ENCODE results near the gene SMAD4.
"Not testable (repeated sequence)": the region's sequence is repeated elsewhere in the genome, so short reads cannot be mapped to it uniquely, and the experiment has no call there.

The SMAD4 gene

DNA sequence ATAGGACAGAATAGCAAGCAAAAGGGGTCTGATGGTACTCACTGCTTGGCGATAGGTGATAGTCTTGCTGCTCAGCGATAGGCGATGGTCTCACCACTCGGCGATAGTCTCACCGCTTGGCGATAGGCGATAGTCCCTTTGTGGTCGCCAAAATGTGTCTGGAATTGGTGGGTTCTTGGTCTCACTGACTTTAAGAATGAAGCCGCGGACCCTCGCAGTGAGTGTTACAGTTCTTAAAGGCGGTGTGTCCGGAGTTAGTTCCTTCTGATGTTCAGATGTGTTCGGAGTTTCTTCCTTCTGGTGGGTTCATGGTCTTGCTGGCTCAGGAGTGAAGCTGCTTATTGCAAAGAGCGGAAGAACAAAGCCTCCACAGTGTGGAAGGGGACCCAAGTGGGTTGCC, 90.0 kb downstream of the SMAD4 start:
- not testable (repeated sequence) for DNase-seq

DNA sequence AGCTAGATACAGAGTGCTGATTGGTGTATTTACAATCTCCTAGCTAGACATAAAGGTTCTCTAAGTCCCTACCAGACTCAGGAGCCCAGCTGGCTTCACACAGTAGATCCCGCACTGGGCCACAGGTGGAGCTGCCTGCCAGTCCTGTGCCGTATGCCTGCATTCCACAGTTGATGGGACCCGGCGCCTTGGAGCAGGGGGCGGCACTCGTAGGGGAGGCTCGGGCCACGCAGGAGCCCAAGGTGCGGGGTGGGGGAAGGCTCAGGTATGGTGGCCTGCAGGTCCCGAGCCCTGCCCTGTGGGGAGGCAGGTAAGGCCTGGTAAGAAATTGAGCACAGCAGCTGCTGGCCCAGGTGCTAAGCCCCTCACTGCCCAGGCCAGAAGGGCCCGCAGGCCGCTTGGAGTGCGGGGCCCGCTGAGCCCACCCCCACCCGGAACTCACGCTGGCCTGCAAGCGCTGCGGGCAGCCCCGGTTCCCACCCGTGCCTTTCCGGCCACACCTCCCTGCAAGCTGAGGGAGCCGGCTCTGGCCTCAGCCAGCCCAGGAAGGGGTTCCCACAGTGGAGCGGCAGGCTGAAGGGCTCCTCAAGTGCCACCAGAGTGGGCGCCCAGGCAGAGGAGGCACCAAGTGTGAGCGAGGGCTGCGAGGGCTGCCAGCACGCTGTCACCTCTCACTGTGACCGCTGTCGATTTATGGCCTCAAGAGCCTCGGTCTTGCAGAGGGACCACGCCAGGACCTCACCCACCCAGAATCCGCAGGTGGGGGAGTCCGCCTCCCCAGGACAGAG, 91.0 kb downstream of the SMAD4 start:
- DNase-seq, result no peak

DNA sequence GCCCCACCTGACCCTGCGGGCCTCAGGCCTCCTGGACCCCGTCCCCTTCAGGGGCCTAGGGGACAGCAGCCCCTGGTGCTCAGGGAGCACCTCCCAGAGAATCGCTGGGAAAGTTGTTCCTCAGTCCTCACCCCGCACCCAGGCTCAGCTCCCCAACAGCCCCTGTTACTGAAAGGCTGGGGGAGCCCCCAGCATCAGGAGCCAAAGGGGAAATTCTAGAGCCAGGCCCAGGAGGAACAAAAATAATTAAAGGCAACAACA, 91.5 kb downstream of the SMAD4 start:
- no peak for DNase-seq

DNA sequence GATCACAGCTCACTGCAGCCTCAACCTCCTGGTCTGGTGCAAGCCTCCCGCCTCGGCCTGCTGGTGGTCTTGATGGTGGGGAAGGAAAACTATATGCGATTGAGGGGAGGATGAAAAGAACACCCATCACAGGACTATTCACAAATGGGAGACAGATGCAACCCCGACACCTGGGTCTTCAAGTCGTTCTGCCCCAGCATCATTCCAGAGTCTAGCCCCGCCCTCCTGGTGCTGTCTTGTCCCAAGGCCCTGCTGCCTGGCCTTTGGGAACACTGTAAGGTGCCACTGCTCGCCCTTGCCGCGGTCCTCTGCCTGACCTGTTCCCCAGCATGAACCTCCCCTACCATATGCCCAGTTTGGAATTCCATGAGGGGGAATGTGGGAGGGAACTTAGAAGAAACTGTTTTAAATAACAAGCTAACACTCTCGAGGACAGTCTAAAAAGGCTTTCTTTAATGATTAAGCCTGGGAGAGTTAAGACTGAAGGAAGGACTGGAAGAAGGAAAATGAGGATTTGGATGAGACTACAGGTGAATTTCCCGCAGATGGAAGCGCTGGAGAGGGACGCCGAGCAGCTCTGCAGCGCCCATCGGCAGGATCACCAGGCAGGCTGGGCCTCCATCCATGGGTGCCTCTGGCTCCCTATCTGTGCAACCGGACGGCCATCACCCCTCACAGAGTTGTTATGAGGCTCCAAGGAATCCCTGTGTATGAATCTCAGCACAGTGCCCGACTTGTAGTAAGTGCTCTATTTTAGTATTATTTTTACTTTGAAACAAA, 92.4 kb downstream of the SMAD4 start:
- no peak for DNase-seq

DNA sequence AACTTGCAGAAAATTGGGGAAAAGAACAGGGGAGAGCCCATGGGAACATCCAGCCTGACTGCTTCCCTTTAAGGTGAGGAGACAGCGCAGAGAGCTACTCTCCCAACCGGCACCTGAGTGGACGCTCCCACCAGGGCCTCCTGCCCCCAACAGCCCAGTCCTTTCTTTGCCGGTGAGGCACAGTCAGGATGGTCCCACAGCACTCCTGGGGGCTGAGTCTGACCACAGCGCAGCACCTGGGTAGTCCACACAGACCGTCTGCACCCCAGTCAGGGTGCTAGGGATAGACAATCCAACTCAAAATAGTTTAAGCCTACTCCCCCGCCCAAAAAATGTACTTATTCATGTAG, 93.0 kb downstream of the SMAD4 start:
- DNase-seq, result no peak

DNA sequence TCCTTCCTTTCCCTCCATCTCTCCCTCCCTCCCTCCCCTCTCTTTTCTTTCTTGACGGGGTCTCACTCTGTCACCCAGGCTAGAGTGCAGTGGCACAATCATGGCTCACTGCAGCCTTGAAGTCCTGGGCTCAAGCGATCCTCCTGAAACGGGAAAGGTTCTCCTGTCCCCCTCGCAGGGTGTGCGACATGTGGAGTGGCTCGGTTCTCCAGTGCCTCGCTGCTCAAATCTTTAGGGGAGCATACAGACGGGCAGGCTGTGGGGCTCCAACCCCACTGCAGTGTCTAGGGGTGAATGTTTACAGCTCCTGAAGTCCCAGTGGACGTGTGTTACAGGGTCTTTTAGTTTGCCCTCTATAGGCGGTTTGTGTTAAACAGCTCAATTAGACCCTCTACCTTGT, 93.5 kb downstream of the SMAD4 start:
- DNase-seq, result no peak

DNA sequence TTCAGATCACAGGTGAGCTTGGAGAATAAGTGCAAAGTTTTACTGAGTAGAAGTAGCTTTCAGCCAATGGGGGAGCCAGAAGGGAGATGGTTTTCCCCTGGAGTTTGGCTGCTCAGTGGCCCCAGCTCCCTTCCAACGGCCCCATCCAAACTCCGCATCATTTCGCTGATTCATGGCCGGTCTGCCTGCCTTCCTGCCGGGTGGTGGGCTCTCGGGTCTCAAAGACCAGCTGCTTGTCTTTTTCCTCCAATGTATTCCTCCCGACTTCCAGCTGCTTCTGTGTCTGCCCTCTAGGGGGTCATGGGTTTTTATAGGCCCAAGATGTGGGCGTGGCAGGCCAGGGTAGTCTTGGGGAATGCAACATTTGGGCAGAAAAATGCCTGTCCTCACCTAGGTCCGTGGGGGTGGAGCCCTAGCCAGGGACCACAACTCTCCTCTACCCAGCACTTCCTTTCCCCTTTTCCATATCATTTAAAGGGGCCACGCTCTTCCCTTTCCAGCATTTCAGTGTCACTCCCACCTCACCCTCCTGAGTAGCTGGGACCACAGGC, 94.0 kb downstream of the SMAD4 start:
- DNase-seq, result no peak

DNA sequence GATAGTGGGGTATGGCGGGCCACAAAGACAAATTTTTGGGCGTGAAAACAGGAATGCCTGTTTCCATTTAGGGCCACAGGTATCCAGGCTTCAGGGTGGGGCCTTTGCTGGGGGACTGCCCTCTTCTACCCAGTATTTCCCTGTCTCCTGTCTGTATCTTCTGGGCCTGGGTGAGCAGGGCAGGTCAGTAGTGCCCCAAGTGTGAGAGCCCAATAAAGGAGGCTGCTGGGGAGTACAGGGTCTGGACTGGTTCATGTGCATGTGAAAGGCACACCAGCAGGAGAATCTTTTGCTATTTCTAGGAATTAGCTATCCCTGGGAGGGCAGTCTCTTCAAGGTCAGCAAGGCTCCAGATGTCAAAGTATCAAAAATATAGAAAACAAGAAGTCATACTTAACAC, 96.0 kb downstream of the SMAD4 start:
- DNase-seq, result no peak

DNA sequence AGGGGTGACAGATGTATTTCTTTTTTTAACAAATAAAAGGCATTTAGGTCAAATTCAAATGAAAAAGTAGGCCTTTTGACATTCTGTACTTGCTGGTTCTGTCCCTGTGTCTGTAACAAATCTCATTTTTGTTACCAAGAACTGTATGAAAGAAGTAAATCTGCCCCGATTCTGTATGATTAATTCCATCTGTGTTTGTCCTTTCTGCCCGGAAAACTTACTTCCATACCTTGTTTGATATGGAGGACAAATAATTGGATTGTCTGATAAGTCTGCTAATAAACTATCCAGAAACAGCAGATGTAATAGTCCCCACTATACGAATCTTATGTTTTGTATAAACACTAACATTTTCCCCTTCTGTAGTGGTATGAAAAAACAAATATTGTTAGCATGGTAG, 97.7 kb downstream of the SMAD4 start:
- no peak for DNase-seq

DNA sequence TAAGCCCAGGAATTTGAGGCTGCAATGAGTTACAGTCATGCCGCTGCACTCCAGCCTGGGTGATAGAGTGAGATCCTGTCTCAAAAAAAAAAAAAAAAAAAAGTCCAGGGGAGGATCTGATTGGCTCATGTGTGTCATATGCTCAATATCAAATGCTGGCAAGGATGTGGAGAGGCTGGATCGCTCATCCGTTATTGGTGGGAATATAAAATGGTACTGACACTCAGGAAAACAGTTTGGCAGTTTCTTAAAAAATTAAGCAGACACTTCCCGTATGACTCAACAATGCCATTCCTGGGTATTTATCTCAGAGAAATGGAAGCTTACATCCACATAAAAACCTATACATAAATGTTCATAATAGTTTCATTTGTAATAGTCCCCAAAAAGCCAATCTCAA, 98.5 kb downstream of the SMAD4 start:
- no peak for DNase-seq

DNA sequence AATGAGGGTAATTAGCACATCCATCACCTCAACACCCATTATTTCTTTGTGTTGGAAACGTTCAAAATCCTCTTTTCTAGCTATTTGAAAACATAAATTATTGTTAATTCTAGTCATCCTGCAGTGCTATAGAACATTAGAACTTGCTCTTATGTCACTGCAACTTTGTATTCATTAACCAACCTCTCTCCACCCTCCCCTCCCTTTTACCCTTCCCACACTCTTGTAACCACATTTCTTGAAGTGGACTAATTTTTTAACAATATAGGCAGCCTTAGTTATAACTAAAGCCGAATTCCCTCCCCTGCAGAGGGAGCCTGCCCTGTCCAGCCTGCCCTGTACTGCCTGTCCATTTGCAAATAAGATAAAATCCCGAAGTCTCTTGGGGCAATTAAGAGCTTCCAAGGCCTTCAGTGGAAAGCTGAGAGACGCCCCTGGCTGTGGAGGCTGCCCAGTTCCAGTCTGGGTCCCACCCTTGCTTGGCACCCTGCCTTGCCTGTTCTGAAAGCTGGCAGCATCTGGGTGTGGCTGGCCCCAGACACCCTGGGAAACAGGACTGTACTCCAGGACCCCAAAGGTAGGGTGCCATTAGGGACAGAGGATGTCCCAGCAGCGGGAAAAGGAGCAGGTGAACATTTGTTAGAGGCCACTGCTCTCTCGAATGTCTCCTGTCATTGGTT, 102.4 kb downstream of the SMAD4 start:
- DNase-seq, result no peak

DNA sequence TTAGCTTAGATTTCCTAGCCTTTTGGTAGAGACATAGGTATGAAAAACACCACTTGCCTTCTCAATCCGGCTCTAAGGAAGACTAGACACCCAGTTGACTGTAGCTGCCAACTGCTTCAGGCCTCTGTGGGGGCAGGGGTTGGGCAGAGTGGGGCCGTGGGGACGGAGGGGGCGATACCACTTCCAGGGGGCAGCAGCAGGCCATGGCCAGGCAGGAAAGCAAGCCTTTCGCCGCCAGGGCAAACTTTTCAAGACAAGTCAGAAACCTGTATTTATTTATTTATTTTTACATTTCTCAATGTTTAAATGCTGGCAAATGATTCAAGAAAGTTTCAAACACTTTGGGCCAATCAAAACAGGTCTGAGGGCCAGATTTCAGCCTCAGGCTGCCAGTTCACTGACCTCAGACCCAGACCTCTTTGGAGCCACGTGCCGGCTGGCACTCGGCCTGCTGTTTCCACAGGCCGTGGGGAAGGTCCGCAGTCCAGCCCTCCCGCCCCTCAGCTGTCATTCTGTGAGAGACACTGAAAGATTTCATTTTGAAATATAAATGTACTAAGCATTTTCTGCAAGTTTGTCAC, 103.7 kb downstream of the SMAD4 start:
- DNase-seq, result no peak
